SK-N-SH (cell line): ENCODE measurements around the gene SUPT3H. TPM values are rescaled to one million over a fixed set of nuclear protein-coding genes. Genes with fewer than 3 reads are reported as not detected.

Experiments
- CTCF ChIA-PET: fragments of 300-600, 350-600 bp; formaldehyde crosslinking; extraction: SDS; loops from one replicate; lab custom pipeline; 2021; lab: Yijun Ruan, JAX
- POLR2A ChIA-PET: fragments of 350-600 bp; sonication (Branson Sonifier 250); formaldehyde crosslinking; extraction: SDS; loops from one replicate; lab custom pipeline; 2020; ENCODE audit warnings: antibody characterized with exemption, inconsistent platforms; lab: Yijun Ruan, JAX
- DNase-seq: peaks from one replicate; pipeline ENCODE4 v3.0.0; 2012
- H2AFZ ChIP-seq: fragments of 200-600 bp; sonication (generic); 2 replicates; pipeline ENCODE4 v1.8.1; 2016; ENCODE audit warnings: antibody characterized with exemption, mild to moderate bottlenecking, low read depth
- H3F3A ChIP-seq: fragments of 200-600 bp; sonication (generic); replicated peaks from 2 replicates; pipeline ENCODE3; 2016; ENCODE audit warnings: antibody characterized with exemption, mild to moderate bottlenecking; ENCODE audit not compliant: insufficient read depth
- H3K27ac ChIP-seq, 2 experiments: fragments of 200-500 bp in 1 of 2; fragments of 200-600 bp in 1 of 2; sonication (Bioruptor generic) in 1 of 2; sonication (generic), shearing (Covaris generic) in 1 of 2; 2 replicates each; pipeline versions ENCODE4 v1.5.1 to v1.6.1; 2014 to 2016; ENCODE audit warnings: low read depth in 2 of 2, inconsistent platforms in 1 of 2, low read length in 1 of 2, mild to moderate bottlenecking in 1 of 2, mixed read lengths in 1 of 2
- H3K27me3 ChIP-seq: fragments of 200-600 bp; sonication (generic), shearing (Covaris generic); 2 replicates; pipeline ENCODE4 v1.6.1; 2016; ENCODE audit warnings: mixed run types; ENCODE audit not compliant: insufficient read depth
- H3K36me3 ChIP-seq, 2 experiments: fragments of 200-500 bp in 1 of 2; fragments of 200-600 bp in 1 of 2; sonication (Bioruptor generic) in 1 of 2; sonication (generic) in 1 of 2; replicated peaks in 1 of 2; 2 replicates each; pipeline versions ENCODE3 to v1.5.1; 2014 to 2016; ENCODE audit warnings: low read length in 1 of 2, mild to moderate bottlenecking in 1 of 2; ENCODE audit not compliant: insufficient read depth in 2 of 2, control insufficient read depth in 1 of 2
- H3K4me1 ChIP-seq, 2 experiments: fragments of 200-500 bp in 1 of 2; fragments of 200-600 bp in 1 of 2; sonication (Bioruptor generic) in 1 of 2; sonication (generic), shearing (Covaris generic) in 1 of 2; 2 replicates each; pipeline versions ENCODE4 v1.5.1 to v1.6.1; 2014 to 2016; ENCODE audit warnings: low read depth in 1 of 2, low read length in 1 of 2, mixed run types in 1 of 2; ENCODE audit not compliant: insufficient read depth in 2 of 2, control insufficient read depth in 1 of 2
- H3K4me2 ChIP-seq: fragments of 200-600 bp; sonication (generic), shearing (Covaris generic); 2 replicates; pipeline ENCODE4 v1.6.1; 2017; ENCODE audit warnings: mixed run types
- H3K4me3 ChIP-seq, 2 experiments: fragments of 200-500 bp in 1 of 2; fragments of 200-600 bp in 1 of 2; sonication (Bioruptor generic) in 1 of 2; sonication (generic), shearing (Covaris generic) in 1 of 2; 2 replicates each; pipeline versions ENCODE4 v1.5.1 to v1.8.1; 2014 to 2016; ENCODE audit warnings: low read depth in 2 of 2, inconsistent platforms in 1 of 2, low read length in 1 of 2, mild to moderate bottlenecking in 1 of 2, mixed read lengths in 1 of 2, moderate library complexity in 1 of 2
- H3K79me2 ChIP-seq: fragments of 200-600 bp; sonication (generic); 2 replicates; pipeline ENCODE4 v1.8.1; 2017; ENCODE audit warnings: mild to moderate bottlenecking; ENCODE audit not compliant: insufficient read depth
- H3K9ac ChIP-seq: fragments of 200-600 bp; sonication (generic); 2 replicates; pipeline ENCODE4 v1.6.1; 2017; ENCODE audit warnings: mixed run types
- H3K9me2 ChIP-seq: fragments of 200-600 bp; sonication (generic); 2 replicates; pipeline ENCODE4 v1.6.1; 2017; ENCODE audit warnings: mixed run types
- H3K9me3 ChIP-seq: fragments of 200-600 bp; sonication (generic); 2 replicates; pipeline ENCODE4 v1.6.1; 2017; ENCODE audit warnings: mixed run types, mild to moderate bottlenecking, moderate library complexity
- H4K20me1 ChIP-seq: fragments of 200-600 bp; sonication (generic); 2 replicates; pipeline ENCODE4 v1.6.1; 2017; ENCODE audit warnings: mild to moderate bottlenecking, mixed run types; ENCODE audit not compliant: insufficient read depth
- CHD2 ChIP-seq: fragments of 150-350 bp; IDR thresholded peaks from 2 replicates; pipeline ENCODE4 v1.6.1; 2018; ENCODE audit warnings: low read length; ENCODE audit not compliant: partially characterized antibody
- EP300 ChIP-seq, 2 experiments: IDR thresholded peaks; 2 replicates each; pipeline versions ENCODE4 v1.4.0 to v1.6.1; 2012; ENCODE audit warnings: borderline replicate concordance in 1 of 2, low read depth in 1 of 2, low read length in 1 of 2
- FOSL2 ChIP-seq: IDR thresholded peaks from 2 replicates; pipeline ENCODE4 v1.4.0; 2012; ENCODE audit warnings: low read depth, mild to moderate bottlenecking, moderate library complexity, borderline replicate concordance
- FOXJ3 ChIP-seq: sonication (generic); formaldehyde crosslinking; IDR thresholded peaks from 2 replicates; pipeline ENCODE4 v1.5.1; 2020; ENCODE audit warnings: mild to moderate bottlenecking, missing genetic modification reagents
- IRF3 ChIP-seq: fragments of 150-350 bp; IDR thresholded peaks from 2 replicates; pipeline ENCODE4 v1.6.1; 2016; ENCODE audit warnings: mild to moderate bottlenecking, low read depth, low read length
- JUND ChIP-seq: IDR thresholded peaks from 2 replicates; pipeline ENCODE4 v1.4.0; 2012
- MEF2A ChIP-seq: IDR thresholded peaks from 2 replicates; pipeline ENCODE4 v1.4.0; 2012; ENCODE audit warnings: low read depth, borderline replicate concordance
- NFIC ChIP-seq: IDR thresholded peaks from 2 replicates; pipeline ENCODE4 v1.4.0; 2012; ENCODE audit warnings: borderline replicate concordance
- PBX3 ChIP-seq: IDR thresholded peaks from 2 replicates; pipeline ENCODE4; 2012
- RCOR1 ChIP-seq: fragments of 150-350 bp; IDR thresholded peaks from 2 replicates; pipeline ENCODE4 v1.6.1; 2017; ENCODE audit warnings: antibody characterized with exemption, low read length
- RFX5 ChIP-seq: IDR thresholded peaks from 2 replicates; pipeline ENCODE4 v1.6.1; 2012; ENCODE audit warnings: mild to moderate bottlenecking, improper control_type of control experiment, low read length
- SIN3A ChIP-seq: IDR thresholded peaks from 2 replicates; pipeline ENCODE4 v1.6.1; 2012; ENCODE audit warnings: low read depth, mild to moderate bottlenecking, low read length, moderate library complexity, borderline replicate concordance
- TAF1 ChIP-seq: IDR thresholded peaks from 2 replicates; pipeline ENCODE4 v1.6.1; 2012; ENCODE audit warnings: low read depth, mild to moderate bottlenecking, low read length, moderate library complexity, borderline replicate concordance
- TCF12 ChIP-seq: IDR thresholded peaks from 2 replicates; pipeline ENCODE4 v1.4.0; 2012
- TEAD4 ChIP-seq: IDR thresholded peaks from 2 replicates; pipeline ENCODE4 v1.4.0; 2012; ENCODE audit warnings: mild to moderate bottlenecking, borderline replicate concordance; ENCODE audit not compliant: insufficient read depth
- USF1 ChIP-seq: IDR thresholded peaks from 2 replicates; pipeline ENCODE4 v1.4.0; 2012; ENCODE audit warnings: low read depth, borderline replicate concordance
- USF2 ChIP-seq: fragments of 150-350 bp; IDR thresholded peaks from 2 replicates; pipeline ENCODE4 v1.6.1; 2017; ENCODE audit warnings: antibody characterized with exemption, low read length, low read depth, borderline replicate concordance
- YY1 ChIP-seq: IDR thresholded peaks from 2 replicates; pipeline ENCODE4 v1.4.0; 2012; ENCODE audit warnings: low read depth, mild to moderate bottlenecking
- WGBS: methylation state at CpG from one replicate; pipeline ENCODE4 v1.1.6; 2017; ENCODE audit warnings: low lambda C conversion rate; 5-methylcytosine and 5-hydroxymethylcytosine counted together
- polyA plus RNA-seq, 3 experiments: library from polyadenylated mRNA; depleted of rRNA; stranded (reverse); fragments of >200 nt; gene quantifications; 2 replicates each; pipeline ENCODE4 v1.2.3, GENCODE V29; 2012

SUPT3H gene
- polyA plus RNA-seq, 1 of the 3 experiments (the other 2 are of a cell fraction) = 10.9 TPM

- H3F3A ChIP-seq = no peaks in the 10 kb centered on the region
- no peaks in the 10 kb centered on the region; the same call in 1 of the 2 replicates for H3K9me3 ChIP-seq
- 47% methylated on average over 2 of the region's 2 CpGs for WGBS
- DNase-seq = no peak
- no peak overlapping the region for H2AFZ ChIP-seq
- H3K4me3 ChIP-seq = no peak overlapping the region
- no peak overlapping the region for H3K27ac ChIP-seq
- no peaks in the 10 kb centered on the region for H4K20me1 ChIP-seq
- H3K4me2 ChIP-seq = no peak overlapping the region
- H3K36me3 ChIP-seq = no peaks in the 10 kb centered on the region
- H3K27me3 ChIP-seq = no peaks in the 10 kb centered on the region
- ChIA-PET CTCF (no interaction called here), POLR2A (no interaction called here)
- H3K79me2 ChIP-seq = no peaks in the 10 kb centered on the region
- no peaks in the 10 kb centered on the region for H3K4me1 ChIP-seq
- no peak overlapping the region for H3K9ac ChIP-seq
- TF ChIP-seq FOSL2 = no peak
- TF ChIP-seq JUND = no peak
- no peak for TF ChIP-seq FOXJ3 (CRISPR knock-in tag)
- no peak for TF ChIP-seq TCF12
- TF ChIP-seq YY1 = no peak
- no peak for TF ChIP-seq EP300 (IDR thresholded peaks at IDR 0.05; ENCODE audit: borderline replicate concordance in 1 of 2, low read depth in 1 of 2, low read length in 1 of 2)
- no peak for TF ChIP-seq RCOR1
- no peak for TF ChIP-seq TAF1
- TF ChIP-seq PBX3 = no peak
- TF ChIP-seq IRF3 = no peak
- no peak for TF ChIP-seq RFX5
- no peak for TF ChIP-seq NFIC
- TF ChIP-seq USF2 = no peak
- TF ChIP-seq CHD2 = no peak
- TF ChIP-seq TEAD4 = no peak
- no peak for TF ChIP-seq USF1
- no peak for TF ChIP-seq SIN3A
- TF ChIP-seq MEF2A = no peak
- no peaks in the 10 kb centered on the region for H3K9me2 ChIP-seq
These were observed 403.2 kb downstream of the SUPT3H start for GRCh38 chr6:44974511-44974910.
